ENCODE data around the gene VPS26A. TPM values are rescaled to one million over a fixed set of nuclear protein-coding genes. Genes with fewer than 3 reads are reported as not detected.

Gene VPS26A
- total RNA-seq, 1 donor from 2014 or later: 45.0 TPM

GRCh38 chr10:69201045-69201444 lies 77.1 kb downstream of the VPS26A start:
- no peak for DNase-seq (ENCODE audit: low read depth)
- no peak for TF ChIP-seq CTCF (IDR thresholded peaks at IDR 0.05; ENCODE audit: insufficient read depth, low read length, poor library complexity, severe bottlenecking)
- H3K27me3 ChIP-seq (ENCODE audit: control insufficient read depth, insufficient read depth, low read length): no peaks in the 10 kb centered on the region
- no peak overlapping the region for H3K4me3 ChIP-seq (ENCODE audit: low read depth, low read length)
- H3K36me3 ChIP-seq (ENCODE audit: control insufficient read depth, insufficient read depth, low read length): no peaks in the 10 kb centered on the region

GRCh38 chr10:69202332-69202731 lies 78.4 kb downstream of the VPS26A start:
- no peak for TF ChIP-seq CTCF (IDR thresholded peaks at IDR 0.05; ENCODE audit: insufficient read depth, low read length, poor library complexity, severe bottlenecking)
- H3K36me3 ChIP-seq (ENCODE audit: control insufficient read depth, insufficient read depth, low read length): no peaks in the 10 kb centered on the region

GRCh38 chr10:69208761-69209160 lies 84.8 kb downstream of the VPS26A start:
- H3K27me3 ChIP-seq (ENCODE audit: control insufficient read depth, insufficient read depth, low read length): no peaks in the 10 kb centered on the region
- H3K4me3 ChIP-seq (ENCODE audit: low read depth, low read length): no peak overlapping the region
- no peak for TF ChIP-seq CTCF (IDR thresholded peaks at IDR 0.05; ENCODE audit: insufficient read depth, low read length, poor library complexity, severe bottlenecking)
- peaks cover 1% of the 10 kb centered on the region for H3K36me3 ChIP-seq (ENCODE audit: control insufficient read depth, insufficient read depth, low read length)
- no peak for DNase-seq (ENCODE audit: low read depth)

More at GRCh38 chr10:69202332-69202731, 78.4 kb downstream of the VPS26A start:
- Histone ChIP-seq H3K4me3 (ENCODE audit: low read depth, low read length) (no peak overlapping the region), H3K27me3 (ENCODE audit: control insufficient read depth, insufficient read depth, low read length) (no peaks in the 10 kb centered on the region)
- DNase-seq (ENCODE audit: low read depth): no peak

GRCh38 chr10:69209787-69210484 lies 86.0 kb downstream of the VPS26A start:
- no peak for DNase-seq (ENCODE audit: low read depth)
- Histone ChIP-seq H3K27me3 (ENCODE audit: control insufficient read depth, insufficient read depth, low read length) (no peaks in the 10 kb centered on the region), H3K36me3 (ENCODE audit: control insufficient read depth, insufficient read depth, low read length) (peaks cover 1% of the 10 kb centered on the region), H3K4me3 (ENCODE audit: low read depth, low read length) (no peak overlapping the region)
- no peak for TF ChIP-seq CTCF (IDR thresholded peaks at IDR 0.05; ENCODE audit: insufficient read depth, low read length, poor library complexity, severe bottlenecking)

- no peak overlapping the region for H3K4me3 ChIP-seq (ENCODE audit: low read depth, low read length)
- no peak for TF ChIP-seq CTCF (IDR thresholded peaks at IDR 0.05; ENCODE audit: insufficient read depth, low read length, poor library complexity, severe bottlenecking)
- DNase-seq (ENCODE audit: low read depth): no peak
- peaks cover 1% of the 10 kb centered on the region for H3K36me3 ChIP-seq (ENCODE audit: control insufficient read depth, insufficient read depth, low read length)
- H3K27me3 ChIP-seq (ENCODE audit: control insufficient read depth, insufficient read depth, low read length): no peaks in the 10 kb centered on the region
These were observed 87.1 kb downstream of the VPS26A start for GRCh38 chr10:69211104-69211503.

- Histone ChIP-seq H3K4me3 (ENCODE audit: low read depth, low read length) (no peak overlapping the region), H3K27me3 (ENCODE audit: control insufficient read depth, insufficient read depth, low read length) (no peaks in the 10 kb centered on the region), H3K36me3 (ENCODE audit: control insufficient read depth, insufficient read depth, low read length) (peaks cover 1% of the 10 kb centered on the region)
- no peak for TF ChIP-seq CTCF (IDR thresholded peaks at IDR 0.05; ENCODE audit: insufficient read depth, low read length, poor library complexity, severe bottlenecking)
- no peak for DNase-seq (ENCODE audit: low read depth)
These were observed 87.5 kb downstream of the VPS26A start for GRCh38 chr10:69211524-69211923.

All from kidney epithelial cell (primary cell).